Embryonic facial prominence (tissue), 1 donor: ENCODE results near the gene FUT7.
"Not testable (repeated sequence)": the region's sequence is repeated elsewhere in the genome, so short reads cannot be mapped to it uniquely, and the experiment has no call there.

Source experiments
- DNase-seq: peaks from one replicate; pipeline ENCODE4 v3.0.0-alpha.2; 2016; ENCODE audit errors: extremely low spot score

The FUT7 gene

GRCh38 chr9:137017791-137018497 lies 13.9 kb downstream of the FUT7 start:
- no peak for DNase-seq

- DNase-seq: no peak
Measured at GRCh38 chr9:137017071-137017470, 14.8 kb downstream of the FUT7 start.

- no peak for DNase-seq
Measured at GRCh38 chr9:137016436-137016835, 15.5 kb downstream of the FUT7 start.

GRCh38 chr9:137015976-137016375 lies 15.9 kb downstream of the FUT7 start:
- DNase-seq: no peak

- DNase-seq: no peak
Measured at GRCh38 chr9:137015540-137015930, 16.4 kb downstream of the FUT7 start.

GRCh38 chr9:137014776-137015539 lies 16.9 kb downstream of the FUT7 start:
- DNase-seq: no peak

- DNase-seq: no peak
Measured at GRCh38 chr9:137014166-137014565, 17.7 kb downstream of the FUT7 start.

- DNase-seq: no peak
Measured at GRCh38 chr9:137013571-137013940, 18.3 kb downstream of the FUT7 start.

GRCh38 chr9:137012694-137013570 lies 19.0 kb downstream of the FUT7 start:
- DNase-seq: no peak

GRCh38 chr9:137011907-137012675 lies 19.8 kb downstream of the FUT7 start:
- no peak for DNase-seq

- no peak for DNase-seq
Measured at GRCh38 chr9:137011156-137011555, 20.7 kb downstream of the FUT7 start.

GRCh38 chr9:137009938-137010732 lies 21.8 kb downstream of the FUT7 start:
- DNase-seq: no peak

- no peak for DNase-seq
Measured at GRCh38 chr9:137009217-137009616, 22.7 kb downstream of the FUT7 start.

- no peak for DNase-seq
Measured at GRCh38 chr9:137008312-137008711, 23.6 kb downstream of the FUT7 start.

- DNase-seq: no peak
Measured at GRCh38 chr9:137007816-137008270, 24.0 kb downstream of the FUT7 start.

- DNase-seq: no peak
Measured at GRCh38 chr9:137007108-137007815, 24.6 kb downstream of the FUT7 start.

GRCh38 chr9:137006116-137007003 lies 25.5 kb downstream of the FUT7 start:
- DNase-seq: no peak

GRCh38 chr9:137004285-137004684 lies 27.6 kb downstream of the FUT7 start:
- DNase-seq: not testable (repeated sequence)

- no peak for DNase-seq
Measured at GRCh38 chr9:137002646-137003041, 29.2 kb downstream of the FUT7 start.
